Naive B cell (primary cell): ENCODE data around the gene GLRX2. TPM values are rescaled to one million over a fixed set of nuclear protein-coding genes. Genes with fewer than 3 reads are reported as not detected.

ENCODE experiments used
- ATAC-seq, 2 donors: fragments of 150-1000 bp; cut with Tn5 transposase; 2 replicates each; pipeline ENCODE4 v1.10.0; 2021; ENCODE audit warnings: low read depth in 2 of 2, mild to moderate bottlenecking in 2 of 2, moderate library complexity in 2 of 2
- DNase-seq: peaks from one replicate; pipeline ENCODE4 v3.0.0; 2022
- H3K27ac Mint-ChIP-seq, 6 donors: one replicate each; pipeline ENCODE4 v1.8.0; 2020 to 2022; ENCODE audit warnings: mild to moderate bottlenecking in 6 of 6, mixed read lengths in 6 of 6, moderate library complexity in 5 of 6, inconsistent platforms in 2 of 6
- H3K27me3 Mint-ChIP-seq, 3 donors: one replicate each; pipeline ENCODE4 v1.8.0; 2021 to 2022; ENCODE audit warnings: mixed read lengths in 3 of 3, mild to moderate bottlenecking in 1 of 3
- H3K36me3 Mint-ChIP-seq, 2 donors: one replicate each; pipeline ENCODE4 v1.8.0; 2020 to 2022; ENCODE audit warnings: mixed read lengths in 2 of 2, inconsistent platforms in 1 of 2, mild to moderate bottlenecking in 1 of 2
- H3K4me1 Mint-ChIP-seq, 3 donors: one replicate each; pipeline ENCODE4 v1.8.0; 2020 to 2022; ENCODE audit warnings: mixed read lengths in 3 of 3, inconsistent platforms in 1 of 3, mild to moderate bottlenecking in 1 of 3, moderate library complexity in 1 of 3
- H3K4me3 Mint-ChIP-seq, 8 donors: one replicate each; pipeline ENCODE4 v1.8.0; 2020 to 2022; ENCODE audit warnings: mild to moderate bottlenecking in 8 of 8, mixed read lengths in 8 of 8, moderate library complexity in 8 of 8, inconsistent platforms in 2 of 8
- H3K9me3 Mint-ChIP-seq, 7 donors: one replicate each; pipeline ENCODE4 v1.8.0; 2020 to 2022; ENCODE audit warnings: mixed read lengths in 7 of 7, mild to moderate bottlenecking in 5 of 7, inconsistent platforms in 2 of 7, moderate library complexity in 1 of 7
- polyA plus RNA-seq, 6 donors: library from polyadenylated mRNA; unstranded; fragments of 300-500 nt; fragmentation: Illumina TruSeq; gene quantifications; one replicate each; pipeline ENCODE4 v1.2.3, GENCODE V29; 2021; ENCODE audit warnings: low read depth in 6 of 6

The GLRX2 gene
- 10 to 100 TPM in 2 of 6 donors, 1 to 10 TPM in 4; 5.7 to 13.3 (median 7.5) TPM for polyA plus RNA-seq

- ATAC-seq (peak; percentile 85 to 86), DNase-seq (peak; percentile 39)
- Mint-ChIP-seq H3K36me3 (peaks cover 0 to 6% of the 10 kb centered on the region in 2 donors), H3K9me3 (no peaks in the 10 kb centered on the region), H3K27ac (peak within 1 kb of the TSS; percentile 58 to 97 (median 76)), H3K4me1 (peaks cover 19 to 25% (median 20%) of the 10 kb centered on the region in 3 donors), H3K4me3 (peak within 1 kb of the TSS; percentile 87 to 97 (median 95)), H3K27me3 (peaks cover 0 to 4% (median 0%) of the 10 kb centered on the region in 3 donors)
Measured at GRCh38 chr1:193104907-193105820, at the start of gene GLRX2. TSS of gene GLRX2 (minus strand) at chr1:193105414. CDS start at chr1:193105382, 32 bp downstream.

GRCh38 chr1:193144999-193145398 lies 39.8 kb upstream of the GLRX2 start:
- Mint-ChIP-seq H3K27me3 (no peaks in the 10 kb centered on the region), H3K4me3 (no peak overlapping the region), H3K36me3 (peaks cover 11 to 17% of the 10 kb centered on the region in 2 donors), H3K4me1 (peaks cover 0 to 13% (median 5%) of the 10 kb centered on the region in 3 donors), H3K9me3 (no peaks in the 10 kb centered on the region), H3K27ac (no peak overlapping the region)
- DNase-seq = no peak
- no peak for ATAC-seq

GRCh38 chr1:193144361-193144938 lies 39.2 kb upstream of the GLRX2 start:
- no peaks in the 10 kb centered on the region for H3K27me3 Mint-ChIP-seq
- no peaks in the 10 kb centered on the region for H3K9me3 Mint-ChIP-seq
- peaks cover 0 to 13% (median 5%) of the 10 kb centered on the region in 3 donors for H3K4me1 Mint-ChIP-seq
- no peak overlapping the region for H3K27ac Mint-ChIP-seq
- DNase-seq (no peak), ATAC-seq (no peak)
- H3K36me3 Mint-ChIP-seq = peaks cover 17 to 22% of the 10 kb centered on the region in 2 donors
- no peak overlapping the region for H3K4me3 Mint-ChIP-seq

GRCh38 chr1:193143285-193143684 lies 38.1 kb upstream of the GLRX2 start:
- Mint-ChIP-seq H3K27ac (peak overlapping the region in 1 of 6 donors; percentile 64), H3K4me1 (peaks cover 0 to 13% (median 5%) of the 10 kb centered on the region in 3 donors), H3K27me3 (no peaks in the 10 kb centered on the region), H3K9me3 (no peaks in the 10 kb centered on the region), H3K4me3 (no peak overlapping the region), H3K36me3 (peaks cover 20 to 28% of the 10 kb centered on the region in 2 donors)
- DNase-seq = no peak
- no peak for ATAC-seq

GRCh38 chr1:193142409-193142808 lies 37.2 kb upstream of the GLRX2 start:
- no peak for ATAC-seq
- Mint-ChIP-seq H3K4me1 (peaks cover 0 to 13% (median 5%) of the 10 kb centered on the region in 3 donors), H3K36me3 (peaks cover 25 to 36% of the 10 kb centered on the region in 2 donors)

GRCh38 chr1:193141804-193142203 lies 36.6 kb upstream of the GLRX2 start:
- no peak for ATAC-seq
- Mint-ChIP-seq H3K9me3 (no peaks in the 10 kb centered on the region), H3K4me3 (no peak overlapping the region), H3K36me3 (peaks cover 25 to 36% of the 10 kb centered on the region in 2 donors), H3K4me1 (peaks cover 0 to 13% (median 5%) of the 10 kb centered on the region in 3 donors), H3K27me3 (no peaks in the 10 kb centered on the region), H3K27ac (no peak overlapping the region)
- DNase-seq = no peak

More at GRCh38 chr1:193142409-193142808, 37.2 kb upstream of the GLRX2 start:
- H3K27ac Mint-ChIP-seq = peak overlapping the region in 2 of 6 donors; percentile 57 to 69
- H3K27me3 Mint-ChIP-seq = no peaks in the 10 kb centered on the region
- H3K4me3 Mint-ChIP-seq = no peak overlapping the region
- DNase-seq = no peak
- H3K9me3 Mint-ChIP-seq = no peaks in the 10 kb centered on the region

GRCh38 chr1:193140254-193140653 lies 35.0 kb upstream of the GLRX2 start:
- peaks cover 22 to 36% of the 10 kb centered on the region in 2 donors for H3K36me3 Mint-ChIP-seq
- H3K4me3 Mint-ChIP-seq = no peak overlapping the region
- DNase-seq (no peak), ATAC-seq (no peak)
- no peaks in the 10 kb centered on the region for H3K27me3 Mint-ChIP-seq
- peaks cover 0 to 13% (median 5%) of the 10 kb centered on the region in 3 donors for H3K4me1 Mint-ChIP-seq
- H3K9me3 Mint-ChIP-seq = no peaks in the 10 kb centered on the region
- no peak overlapping the region for H3K27ac Mint-ChIP-seq

GRCh38 chr1:193131266-193131860 lies 26.1 kb upstream of the GLRX2 start:
- ATAC-seq = no peak
- Mint-ChIP-seq H3K27ac (peak overlapping the region in 3 of 6 donors; percentile 12 to 88 (median 16)), H3K36me3 (peaks cover 25 to 30% of the 10 kb centered on the region in 2 donors), H3K27me3 (no peaks in the 10 kb centered on the region), H3K4me3 (no peak overlapping the region), H3K9me3 (no peaks in the 10 kb centered on the region), H3K4me1 (peaks cover 11 to 23% (median 20%) of the 10 kb centered on the region in 3 donors)
- no peak for DNase-seq

GRCh38 chr1:193125369-193125768 lies 20.2 kb upstream of the GLRX2 start:
- Mint-ChIP-seq H3K4me3 (peak overlapping the region in 2 of 8 donors; percentile 42 to 53), H3K27me3 (no peaks in the 10 kb centered on the region), H3K9me3 (no peaks in the 10 kb centered on the region), H3K27ac (peak overlapping the region in 1 of 6 donors; percentile 27), H3K36me3 (peaks cover 3 to 8% of the 10 kb centered on the region in 2 donors), H3K4me1 (peaks cover 15 to 42% (median 29%) of the 10 kb centered on the region in 3 donors)
- ATAC-seq = no peak
- no peak for DNase-seq

- DNase-seq = no peak
Measured at GRCh38 chr1:193123751-193124150, 18.5 kb upstream of the GLRX2 start.

GRCh38 chr1:193121616-193122593 lies 16.7 kb upstream of the GLRX2 start, which contains the start of gene CDC73:
TSS of gene CDC73 (plus strand) at chr1:193122031. CDS start at chr1:193122201, 170 bp downstream.
- Mint-ChIP-seq H3K27ac (peak within 1 kb of the TSS; percentile 95 to 99 (median 98)), H3K27me3 (no peaks in the 10 kb centered on the region), H3K4me1 (peaks cover 12 to 43% (median 36%) of the 10 kb centered on the region in 3 donors), H3K4me3 (peak within 1 kb of the TSS; percentile 87 to 99 (median 97)), H3K36me3 (peaks cover 0 to 4% of the 10 kb centered on the region in 2 donors), H3K9me3 (no peaks in the 10 kb centered on the region)
- peak; percentile 99 for DNase-seq
- ATAC-seq = peak; percentile 86 to 89

More at GRCh38 chr1:193123751-193124150, 18.5 kb upstream of the GLRX2 start:
- H3K27me3 Mint-ChIP-seq = no peaks in the 10 kb centered on the region
- peaks cover 0 to 4% of the 10 kb centered on the region in 2 donors for H3K36me3 Mint-ChIP-seq
- ATAC-seq = no peak
- H3K27ac Mint-ChIP-seq = peak overlapping the region in 1 of 6 donors; percentile 73
- H3K9me3 Mint-ChIP-seq = no peaks in the 10 kb centered on the region
- peak overlapping the region; percentile 6 to 99 (median 94) for H3K4me3 Mint-ChIP-seq
- peaks cover 12 to 43% (median 34%) of the 10 kb centered on the region in 3 donors for H3K4me1 Mint-ChIP-seq

GRCh38 chr1:193120604-193121166 lies 15.5 kb upstream of the GLRX2 start:
- DNase-seq (peak; percentile 4), ATAC-seq (no peak)
- Mint-ChIP-seq H3K36me3 (peaks cover 0 to 2% of the 10 kb centered on the region in 2 donors), H3K27ac (peak overlapping the region; percentile 7 to 99 (median 96)), H3K9me3 (no peaks in the 10 kb centered on the region), H3K4me1 (peaks cover 12 to 40% (median 36%) of the 10 kb centered on the region in 3 donors), H3K4me3 (peak overlapping the region; percentile 87 to 99 (median 97)), H3K27me3 (no peaks in the 10 kb centered on the region)
